Measurements from ENCODE around the gene AGRN.
A peak's percentile ranks its signal among the peaks of the same experiment; 100 is the strongest.
"Not testable (repeated sequence)": the region's sequence is repeated elsewhere in the genome, so short reads cannot be mapped to it uniquely, and the experiment has no call there.

Gene AGRN

GRCh38 chr1:1055841-1056736, 36.2 kb downstream of the AGRN start:
- TF ChIP-seq CTCF (IDR thresholded peaks at IDR 0.05) = no peak
- DNase-seq = no peak
- Mint-ChIP-seq H3K27me3 (ENCODE audit: low read depth, poor library complexity) (peaks cover 41% of the 10 kb centered on the region), H3K36me3 (ENCODE audit: low read depth) (peaks cover 17% of the 10 kb centered on the region), H3K27ac (no peak overlapping the region), H3K9me3 (no peaks in the 10 kb centered on the region), H3K4me1 (peaks cover 29% of the 10 kb centered on the region), H3K4me3 (no peak overlapping the region)

DNA sequence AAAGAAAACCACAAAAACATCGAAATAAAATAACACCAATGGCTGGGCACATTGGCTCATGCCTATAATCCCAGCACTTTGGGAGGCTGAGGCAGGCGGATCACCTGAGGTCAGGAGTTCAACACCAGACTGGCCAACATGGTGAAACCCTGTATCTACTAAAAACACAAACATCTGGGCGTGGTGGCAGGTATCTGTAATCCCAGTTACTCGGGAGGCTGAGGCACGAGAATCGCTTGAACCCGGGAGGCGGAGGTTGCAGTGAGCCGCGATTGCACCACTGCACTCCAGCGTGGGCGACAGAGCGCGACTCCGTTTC, 37.8 kb downstream of the AGRN start:
- H3K36me3 Mint-ChIP-seq (ENCODE audit: low read depth); H3K27ac Mint-ChIP-seq; DNase-seq; H3K9me3 Mint-ChIP-seq: not testable (repeated sequence)
- H3K27me3 Mint-ChIP-seq (ENCODE audit: low read depth, poor library complexity) = peaks cover 54% of the 10 kb centered on the region
- H3K4me1 Mint-ChIP-seq = peaks cover 25% of the 10 kb centered on the region
- H3K4me3 Mint-ChIP-seq = peak overlapping the region; percentile 79

- no peaks in the 10 kb centered on the region for H3K9me3 Mint-ChIP-seq
- peaks cover 23% of the 10 kb centered on the region for H3K4me1 Mint-ChIP-seq
- peak overlapping the region; percentile 79 for H3K4me3 Mint-ChIP-seq
Observed at GRCh38 chr1:1058088-1058905, 38.4 kb downstream of the AGRN start.

GRCh38 chr1:1058921-1059493, 39.1 kb downstream of the AGRN start:
- Mint-ChIP-seq H3K27ac (no peak overlapping the region), H3K27me3 (ENCODE audit: low read depth, poor library complexity) (peaks cover 59% of the 10 kb centered on the region), H3K36me3 (ENCODE audit: low read depth) (peaks cover 3% of the 10 kb centered on the region), H3K4me3 (peak overlapping the region; percentile 79), H3K9me3 (no peaks in the 10 kb centered on the region), H3K4me1 (peaks cover 19% of the 10 kb centered on the region)
- peak; percentile 39 for TF ChIP-seq CTCF (IDR thresholded peaks at IDR 0.05)
- no peak for DNase-seq

More at GRCh38 chr1:1058088-1058905, 38.4 kb downstream of the AGRN start:
- TF ChIP-seq CTCF (IDR thresholded peaks at IDR 0.05) = no peak
- Mint-ChIP-seq H3K27me3 (ENCODE audit: low read depth, poor library complexity) (peaks cover 59% of the 10 kb centered on the region), H3K36me3 (ENCODE audit: low read depth) (peaks cover 3% of the 10 kb centered on the region), H3K27ac (no peak overlapping the region)
- no peak for DNase-seq

- Mint-ChIP-seq H3K27me3 (ENCODE audit: low read depth, poor library complexity) (peaks cover 59% of the 10 kb centered on the region), H3K4me3 (peak overlapping the region; percentile 45), H3K36me3 (ENCODE audit: low read depth) (peaks cover 3% of the 10 kb centered on the region)
Observed at GRCh38 chr1:1059494-1060280, 39.8 kb downstream of the AGRN start.

More at GRCh38 chr1:1059494-1060280, 39.8 kb downstream of the AGRN start:
- Mint-ChIP-seq H3K4me1 (peaks cover 18% of the 10 kb centered on the region), H3K27ac (no peak overlapping the region), H3K9me3 (no peaks in the 10 kb centered on the region)
- no peak for TF ChIP-seq CTCF (IDR thresholded peaks at IDR 0.05)
- DNase-seq = peak; percentile 90

Data from nephron progenitor cell (in vitro differentiated cells).